Natural killer cell (primary cell): Measurements from ENCODE around the gene ETV7. TPM values are rescaled to one million over a fixed set of nuclear protein-coding genes. Genes with fewer than 3 reads are reported as not detected.

Source experiments
- ATAC-seq, 3 donors: fragments of 150-1000 bp in 2 of 3; fragments of 200-7000 bp in 1 of 3; cut with Tn5 transposase; 1 replicate in 1 of 3; 2 replicates in 2 of 3; pipeline ENCODE4 v1.10.0; 2021; ENCODE audit warnings: mild to moderate bottlenecking in 2 of 3, moderate library complexity in 2 of 3
- DNase-seq, 2 donors: peaks; one replicate each; pipeline versions ENCODE4 v3.0.0 to v3.0.0-alpha.2; 2013 to 2021; ENCODE audit warnings: mixed read lengths in 1 of 2
- H3K27ac ChIP-seq: one replicate; pipeline ENCODE4 v1.5.1; 2013; ENCODE audit warnings: mild to moderate bottlenecking, low read length
- H3K27me3 ChIP-seq: one replicate; pipeline ENCODE4 v1.6.1; 2013; ENCODE audit warnings: low read length; ENCODE audit not compliant: control insufficient read depth, insufficient read depth
- H3K36me3 ChIP-seq: one replicate; pipeline ENCODE4 v1.6.1; 2013; ENCODE audit warnings: low read length; ENCODE audit not compliant: control insufficient read depth, insufficient read depth
- H3K4me1 ChIP-seq: one replicate; pipeline ENCODE4 v1.6.1; 2013; ENCODE audit warnings: low read length; ENCODE audit not compliant: control insufficient read depth, insufficient read depth
- H3K4me3 ChIP-seq: one replicate; pipeline ENCODE4 v1.5.1; 2013; ENCODE audit warnings: low read length
- H3K9me3 ChIP-seq: one replicate; pipeline ENCODE4 v1.6.1; 2013; ENCODE audit warnings: low read length; ENCODE audit not compliant: control insufficient read depth, insufficient read depth
- H3K27ac Mint-ChIP-seq, 2 donors: one replicate each; pipeline ENCODE4 v1.8.0; 2022; ENCODE audit warnings: mild to moderate bottlenecking in 2 of 2, mixed read lengths in 2 of 2, moderate library complexity in 1 of 2
- H3K27me3 Mint-ChIP-seq, 2 donors: one replicate each; pipeline ENCODE4 v1.8.0; 2022; ENCODE audit warnings: low read depth in 2 of 2, mixed read lengths in 2 of 2
- H3K36me3 Mint-ChIP-seq: one replicate; pipeline ENCODE4 v1.8.0; 2022; ENCODE audit warnings: mixed read lengths
- H3K4me1 Mint-ChIP-seq, 2 donors: one replicate each; pipeline ENCODE4 v1.8.0; 2022; ENCODE audit warnings: mixed read lengths in 2 of 2
- H3K4me3 Mint-ChIP-seq: one replicate; pipeline ENCODE4 v1.8.0; 2022; ENCODE audit warnings: mild to moderate bottlenecking, moderate library complexity, mixed read lengths
- H3K9me3 Mint-ChIP-seq, 2 donors: one replicate each; pipeline ENCODE4 v1.8.0; 2022; ENCODE audit warnings: mixed read lengths in 2 of 2
- WGBS: methylation state at CpG from one replicate; pipeline ENCODE4 v1.1.7; 2013; ENCODE audit warnings: missing lambda C conversion rate; ENCODE audit not compliant: insufficient coverage; 5-methylcytosine and 5-hydroxymethylcytosine counted together
- intact Hi-C: fragments of 100-400 bp; cut with micrococcal nuclease; formaldehyde crosslinking; loops from one replicate; pipeline ENCODE4 v1.14.2; 2022
- total RNA-seq, 4 donors: library from RNA; stranded (reverse); fragments of 120-200 nt in 1 of 4; gene quantifications; one replicate each; pipeline versions ENCODE4 v1.2.3 to v1.2.4, GENCODE V29; 2013 to 2022
- TF ChIP-seq, protein P1 (sequence below): fragments of 200-600 bp; IDR thresholded peaks from one replicate; pipeline ENCODE4 v1.8.0; 2022; ENCODE audit warnings: antibody characterized with exemption

The ETV7 gene
- total RNA-seq, 3 donors from 2014 or later (not counting 1 experiment from before 2014, with no cell fraction given), result 0.96 to 2.8 (median 1.7) TPM

GRCh38 chr6:36330366-36330765 lies 57.1 kb downstream of the ETV7 start:
- WGBS, result 94% methylated on average over 14 of the region's 14 CpGs
- Mint-ChIP-seq H3K4me1 (peaks cover 0 to 5% of the 10 kb centered on the region in 2 donors), H3K36me3 (no peaks in the 10 kb centered on the region), H3K4me3 (no peak overlapping the region), H3K27me3 (peaks cover 33% of the 10 kb centered on the region in 2 donors), H3K9me3 (no peaks in the 10 kb centered on the region), H3K27ac (no peak overlapping the region)
- H3K27me3 ChIP-seq, result peaks cover 3% of the 10 kb centered on the region
- DNase-seq (no peak), ATAC-seq (no peak)
- no peaks in the 10 kb centered on the region for H3K4me1 ChIP-seq
- H3K27ac ChIP-seq, result no peak overlapping the region
- no peaks in the 10 kb centered on the region for H3K9me3 ChIP-seq
- no peak overlapping the region for H3K4me3 ChIP-seq
- intact Hi-C loops, result no loop called here
- TF ChIP-seq, protein P1, sequence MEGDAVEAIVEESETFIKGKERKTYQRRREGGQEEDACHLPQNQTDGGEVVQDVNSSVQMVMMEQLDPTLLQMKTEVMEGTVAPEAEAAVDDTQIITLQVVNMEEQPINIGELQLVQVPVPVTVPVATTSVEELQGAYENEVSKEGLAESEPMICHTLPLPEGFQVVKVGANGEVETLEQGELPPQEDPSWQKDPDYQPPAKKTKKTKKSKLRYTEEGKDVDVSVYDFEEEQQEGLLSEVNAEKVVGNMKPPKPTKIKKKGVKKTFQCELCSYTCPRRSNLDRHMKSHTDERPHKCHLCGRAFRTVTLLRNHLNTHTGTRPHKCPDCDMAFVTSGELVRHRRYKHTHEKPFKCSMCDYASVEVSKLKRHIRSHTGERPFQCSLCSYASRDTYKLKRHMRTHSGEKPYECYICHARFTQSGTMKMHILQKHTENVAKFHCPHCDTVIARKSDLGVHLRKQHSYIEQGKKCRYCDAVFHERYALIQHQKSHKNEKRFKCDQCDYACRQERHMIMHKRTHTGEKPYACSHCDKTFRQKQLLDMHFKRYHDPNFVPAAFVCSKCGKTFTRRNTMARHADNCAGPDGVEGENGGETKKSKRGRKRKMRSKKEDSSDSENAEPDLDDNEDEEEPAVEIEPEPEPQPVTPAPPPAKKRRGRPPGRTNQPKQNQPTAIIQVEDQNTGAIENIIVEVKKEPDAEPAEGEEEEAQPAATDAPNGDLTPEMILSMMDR, result no peak
- no peaks in the 10 kb centered on the region for H3K36me3 ChIP-seq

- H3K27me3 ChIP-seq, result peaks cover 3% of the 10 kb centered on the region
- 85% methylated on average over 14 of the region's 14 CpGs for WGBS
- H3K4me1 Mint-ChIP-seq, result peaks cover 0 to 5% of the 10 kb centered on the region in 2 donors
- no peaks in the 10 kb centered on the region for H3K9me3 ChIP-seq
- no peaks in the 10 kb centered on the region for H3K4me1 ChIP-seq
- H3K27me3 Mint-ChIP-seq, result peaks cover 27 to 28% of the 10 kb centered on the region in 2 donors
- H3K36me3 ChIP-seq, result no peaks in the 10 kb centered on the region
- H3K27ac ChIP-seq, result no peak overlapping the region
- no peak overlapping the region for H3K4me3 ChIP-seq
- TF ChIP-seq, protein P1, result no peak
- no peaks in the 10 kb centered on the region for H3K36me3 Mint-ChIP-seq
- DNase-seq, result no peak
- intact Hi-C loops, result no loop called here
- no peak overlapping the region for H3K4me3 Mint-ChIP-seq
- no peak overlapping the region for H3K27ac Mint-ChIP-seq
- ATAC-seq, result no peak
- no peaks in the 10 kb centered on the region for H3K9me3 Mint-ChIP-seq
Observed at GRCh38 chr6:36329798-36330291, 57.6 kb downstream of the ETV7 start.

GRCh38 chr6:36328600-36328999 lies 58.9 kb downstream of the ETV7 start:
- Mint-ChIP-seq H3K9me3 (no peaks in the 10 kb centered on the region), H3K4me3 (no peak overlapping the region), H3K27ac (no peak overlapping the region), H3K4me1 (peaks cover 0 to 5% of the 10 kb centered on the region in 2 donors), H3K27me3 (peaks cover 17% of the 10 kb centered on the region in 2 donors), H3K36me3 (no peaks in the 10 kb centered on the region)
- Histone ChIP-seq H3K9me3 (no peaks in the 10 kb centered on the region), H3K4me3 (no peak overlapping the region), H3K36me3 (no peaks in the 10 kb centered on the region), H3K4me1 (no peaks in the 10 kb centered on the region), H3K27me3 (no peaks in the 10 kb centered on the region), H3K27ac (no peak overlapping the region)
- 94% methylated on average over 7 of the region's 7 CpGs for WGBS
- TF ChIP-seq, protein P1, result no peak
- intact Hi-C loops, result no loop called here
- ATAC-seq (no peak), DNase-seq (no peak)

DNA sequence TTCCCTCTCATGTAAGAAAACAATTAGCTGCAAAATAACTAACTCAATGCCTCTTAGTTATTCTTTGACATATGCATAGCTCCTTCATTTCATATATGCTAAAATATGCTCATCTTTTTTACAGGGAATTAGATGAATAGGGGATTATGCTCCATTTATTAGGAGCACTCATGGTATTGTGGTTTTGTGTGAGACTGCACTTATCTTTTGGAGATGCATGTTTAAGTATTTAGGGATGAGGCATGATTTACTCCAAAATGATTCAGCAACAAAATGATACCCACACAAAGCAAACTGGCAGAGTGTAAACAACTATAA lies 59.6 kb downstream of the ETV7 start:
- no peak overlapping the region for H3K27ac ChIP-seq
- Mint-ChIP-seq H3K27me3 (peaks cover 10 to 15% of the 10 kb centered on the region in 2 donors), H3K9me3 (no peaks in the 10 kb centered on the region), H3K4me3 (no peak overlapping the region), H3K4me1 (peaks cover 0 to 5% of the 10 kb centered on the region in 2 donors), H3K27ac (no peak overlapping the region), H3K36me3 (no peaks in the 10 kb centered on the region)
- no peaks in the 10 kb centered on the region for H3K9me3 ChIP-seq
- H3K36me3 ChIP-seq, result no peaks in the 10 kb centered on the region
- H3K27me3 ChIP-seq, result no peaks in the 10 kb centered on the region
- no peak overlapping the region for H3K4me3 ChIP-seq
- intact Hi-C loops, result no loop called here
- no peaks in the 10 kb centered on the region for H3K4me1 ChIP-seq
- TF ChIP-seq, protein P1, result no peak
- ATAC-seq (no peak), DNase-seq (no peak)
